GM12878 (cell line): ENCODE measurements around the gene CD52. TPM values are rescaled to one million over a fixed set of nuclear protein-coding genes. Genes with fewer than 3 reads are reported as not detected.

Experiments used
- ASH2L ChIP-seq: fragments of 300-600, 200-600 bp; sonication (generic); IDR thresholded peaks from 2 replicates; pipeline ENCODE4 v1.6.1; 2017; ENCODE audit warnings: low read depth, mild to moderate bottlenecking, borderline replicate concordance
- BRCA1 ChIP-seq: IDR thresholded peaks from 2 replicates; pipeline ENCODE4 v1.6.1; 2011; ENCODE audit warnings: low read depth, low read length, improper control_type of control experiment
- CBFB ChIP-seq: IDR thresholded peaks from 2 replicates; pipeline ENCODE4 v1.6.1; 2016; ENCODE audit warnings: antibody characterized with exemption, low read depth
- CREM ChIP-seq: IDR thresholded peaks from 2 replicates; pipeline ENCODE4 v1.6.1; 2014; ENCODE audit warnings: antibody characterized with exemption, low read depth
- CTCF ChIP-seq, 3 experiments: IDR thresholded peaks in 2 of 3; conservative IDR thresholded peaks in 1 of 3; 2 replicates each; pipeline ENCODE4 v1.5.1; 2011; ENCODE audit warnings: low read depth in 3 of 3, low read length in 3 of 3, mild to moderate bottlenecking in 3 of 3, control low read depth in 2 of 3, moderate library complexity in 2 of 3, inconsistent platforms in 1 of 3, mixed read lengths in 1 of 3; ENCODE audit not compliant: control insufficient read depth in 2 of 3, insufficient read depth in 1 of 3; ENCODE audit errors: extremely low read depth in 1 of 3
- HDAC2 ChIP-seq: fragments of 200-600 bp; sonication (generic); IDR thresholded peaks from 2 replicates; pipeline ENCODE4 v1.6.1; 2017
- HDAC6 ChIP-seq: fragments of 200-600 bp; sonication (generic); IDR thresholded peaks from one replicate; pipeline ENCODE4 v1.8.0; 2017; ENCODE audit warnings: antibody characterized with exemption; ENCODE audit not compliant: unreplicated experiment
- JUNB ChIP-seq: IDR thresholded peaks from 2 replicates; pipeline ENCODE4 v1.6.1; 2016; ENCODE audit warnings: antibody characterized with exemption, mild to moderate bottlenecking
- MEF2A ChIP-seq: IDR thresholded peaks from 2 replicates; pipeline ENCODE4 v1.6.1; 2011; ENCODE audit warnings: low read depth, mild to moderate bottlenecking, low read length, moderate library complexity; ENCODE audit not compliant: insufficient read depth
- MLLT1 ChIP-seq: fragments of 450-650 bp; IDR thresholded peaks from 2 replicates; pipeline ENCODE4 v1.6.1; 2016; ENCODE audit warnings: mild to moderate bottlenecking
- NR2F1 ChIP-seq: fragments of 450-650 bp; conservative IDR thresholded peaks from 2 replicates; pipeline ENCODE4 v1.6.1; 2017; ENCODE audit warnings: mild to moderate bottlenecking
- PBX3 ChIP-seq: IDR thresholded peaks from 2 replicates; pipeline ENCODE4 v1.6.1; 2011; ENCODE audit warnings: mild to moderate bottlenecking, low read depth, low read length, moderate library complexity; ENCODE audit not compliant: insufficient replicate concordance
- POLR2AphosphoS5 ChIP-seq: IDR thresholded peaks from 2 replicates; pipeline ENCODE4 v1.6.1; 2011; ENCODE audit warnings: mild to moderate bottlenecking, low read length, inconsistent platforms
- POU2F2 ChIP-seq: IDR thresholded peaks from 3 replicates; pipeline ENCODE4 v1.6.1; 2011; ENCODE audit warnings: low read depth, mild to moderate bottlenecking, low read length, borderline replicate concordance
- RB1 ChIP-seq: fragments of 450-650 bp; formaldehyde crosslinking; IDR thresholded peaks from 2 replicates; pipeline ENCODE4 v1.6.1; 2017; ENCODE audit warnings: mild to moderate bottlenecking, borderline replicate concordance
- RBBP5 ChIP-seq: fragments of 200-600 bp; sonication (generic); conservative IDR thresholded peaks from 2 replicates; pipeline ENCODE4 v1.6.1; 2016
- RCOR1 ChIP-seq: conservative IDR thresholded peaks from 2 replicates; pipeline ENCODE4 v1.6.1; 2012; ENCODE audit warnings: low read depth, low read length, improper control_type of control experiment
- RUNX3 ChIP-seq: IDR thresholded peaks from 2 replicates; pipeline ENCODE4 v1.6.1; 2012; ENCODE audit warnings: low read length, inconsistent platforms
- TAF1 ChIP-seq: IDR thresholded peaks from 2 replicates; pipeline ENCODE4 v1.6.1; 2011; ENCODE audit warnings: mild to moderate bottlenecking, low read depth, low read length, borderline replicate concordance
- TCF7 ChIP-seq: IDR thresholded peaks from 2 replicates; pipeline ENCODE4 v1.6.1; 2014; ENCODE audit warnings: antibody characterized with exemption, borderline replicate concordance
- ZBTB11 ChIP-seq: fragments of 450-650 bp; formaldehyde crosslinking; IDR thresholded peaks from 2 replicates; pipeline ENCODE4 v1.5.0; 2022; ENCODE audit warnings: mild to moderate bottlenecking, missing genetic modification characterization
- ZNF207 ChIP-seq: fragments of 450-650 bp; IDR thresholded peaks from 2 replicates; pipeline ENCODE4 v1.6.1; 2014; ENCODE audit warnings: antibody characterized with exemption, mild to moderate bottlenecking, borderline replicate concordance
- ZNF622 ChIP-seq: fragments of 450-650 bp; IDR thresholded peaks from 2 replicates; pipeline ENCODE4 v1.6.1; 2017; ENCODE audit warnings: mild to moderate bottlenecking, inconsistent platforms
- ZZZ3 ChIP-seq: IDR thresholded peaks from 2 replicates; pipeline ENCODE4 v1.6.1; 2011; ENCODE audit warnings: low read depth; ENCODE audit not compliant: control insufficient read depth, insufficient read length
- polyA plus RNA-seq, 11 experiments: library from polyadenylated mRNA; depleted of rRNA in 4 of 11; unstranded in 6 of 11; stranded (reverse) in 5 of 11; fragments of >200 nt; fragmentation: Nextera tagmentation in 4 of 11; fragmentation: Illumina TruSeq in 1 of 11; extraction: Ambion mirVana in 4 of 11; extraction: Trizol in 1 of 11; gene quantifications; 1 replicate in 1 of 11; 2 replicates in 10 of 11; pipeline versions ENCODE4 v1.2.1 to v1.2.3, GENCODE V29; 2011 to 2016; ENCODE audit warnings: inconsistent platforms in 2 of 11, missing spikeins in 2 of 11, low read depth in 1 of 11
- total RNA-seq, 4 experiments: library from RNA; depleted of rRNA in 3 of 4; stranded (reverse); fragments of >200 nt in 3 of 4; fragmentation: Illumina TruSeq in 1 of 4; extraction: Trizol in 1 of 4; gene quantifications; 2 replicates each; pipeline versions ENCODE4 v1.2.1 to v1.2.3, GENCODE V29; 2013 to 2021

CD52 gene
- total and polyA plus RNA-seq, 10 of the 15 experiments (the other 5 are each of a cell fraction or from before 2014, with no cell fraction given) = 237 to 2,736 (median 532) TPM

- TF ChIP-seq MLLT1 (no peak), TCF7 (no peak), TAF1 (no peak; the same call in 1 of the 2 replicates), RB1 (no peak), ZNF207 (peak; percentile 49; the same call in 1 of the 2 replicates), HDAC6 (no peak), PBX3 (no peak), CREM (no peak), BRCA1 (no peak), RCOR1 (no peak), RBBP5 (no peak), ZZZ3 (no peak), CTCF (IDR thresholded peaks at IDR 0.05 in 2 of 3, conservative IDR thresholded peaks at IDR 0.05 in 1 of 3; ENCODE audit: control insufficient read depth in 2 of 3, extremely low read depth in 1 of 3, insufficient read depth in 1 of 3, low read depth in 3 of 3, low read length in 3 of 3) (no peak), NR2F1 (no peak), POU2F2 (no peak), ASH2L (no peak), POLR2AphosphoS5 (peak; percentile 38; the same call in 1 of the 2 replicates), JUNB (no peak), MEF2A (no peak), ZNF622 (no peak), CBFB (no peak), RUNX3 (no peak), HDAC2 (no peak), ZBTB11 (CRISPR knock-in tag) (no peak)
Measured at GRCh38 chr1:26306290-26307229, 11.2 kb upstream of the CD52 start, which contains the start of gene UBXN11 (continued).
